ENCODE measurements around the gene IL19. TPM values are rescaled to one million over a fixed set of nuclear protein-coding genes. Genes with fewer than 3 reads are reported as not detected.

IL19 gene
- total RNA-seq, 4 donors from 2014 or later: not detected

- no peak for TF ChIP-seq POLR2A (IDR thresholded peaks at IDR 0.05)
- no peak for TF ChIP-seq CTCF (IDR thresholded peaks at IDR 0.05)
- H3K4me3 ChIP-seq (ENCODE audit: low read depth, poor library complexity, severe bottlenecking): no peak overlapping the region
- DNase-seq (ENCODE audit: low spot score in 2 of 2): peak in 1 of 2 donors; percentile 63
- intact Hi-C loops (cut with DNase I; ENCODE audit: low total_unique reads): no loop called here
- 89 to 94% methylated on average over 5 of the region's 5 CpGs for WGBS, 2 donors
Observed at GRCh38 chr1:206856674-206857464, 86.3 kb downstream of the IL19 start.

GRCh38 chr1:206859082-206859521, 88.5 kb downstream of the IL19 start:
- DNase-seq (ENCODE audit: low spot score in 2 of 2): peak; percentile 22 to 59
- H3K4me3 ChIP-seq (ENCODE audit: low read depth, poor library complexity, severe bottlenecking): no peak overlapping the region
- intact Hi-C loops (cut with DNase I; ENCODE audit: low total_unique reads): no loop called here
- TF ChIP-seq CTCF (IDR thresholded peaks at IDR 0.05) (no peak), POLR2A (IDR thresholded peaks at IDR 0.05) (no peak)
- 40 to 44% methylated on average over 5 of the region's 5 CpGs for WGBS, 2 donors

- intact Hi-C loops (cut with DNase I; ENCODE audit: low total_unique reads): no loop called here
- no peak overlapping the region for H3K4me3 ChIP-seq (ENCODE audit: low read depth, poor library complexity, severe bottlenecking)
- no peak for DNase-seq (ENCODE audit: low spot score in 2 of 2)
- whole genome bisulfite sequencing, 2 donors: 88 to 89% methylated on average over 4 of the region's 4 CpGs
- TF ChIP-seq POLR2A (IDR thresholded peaks at IDR 0.05) (no peak), CTCF (IDR thresholded peaks at IDR 0.05) (no peak)
Observed at GRCh38 chr1:206860165-206860564, 89.6 kb downstream of the IL19 start.

GRCh38 chr1:206863266-206863665, 92.7 kb downstream of the IL19 start:
- WGBS, 2 donors: 34 to 57% methylated on average over 1 of the region's 1 CpG
- no peak overlapping the region for H3K4me3 ChIP-seq (ENCODE audit: low read depth, poor library complexity, severe bottlenecking)
- TF ChIP-seq POLR2A (IDR thresholded peaks at IDR 0.05) (no peak), CTCF (IDR thresholded peaks at IDR 0.05) (no peak)
- peak in 1 of 2 donors; percentile 39 for DNase-seq (ENCODE audit: low spot score in 2 of 2)
- intact Hi-C loops (cut with DNase I; ENCODE audit: low total_unique reads): no loop called here

GRCh38 chr1:206864939-206865671, 94.5 kb downstream of the IL19 start, which contains the start of gene IL20:
IL20 (plus strand) TSS chr1:206865623; CDS start chr1:206865853, 230 bp downstream.
- DNase-seq (ENCODE audit: low spot score in 2 of 2): peak; percentile 78 to 96
- TF ChIP-seq CTCF (IDR thresholded peaks at IDR 0.05): no peak
- no peak for TF ChIP-seq POLR2A (IDR thresholded peaks at IDR 0.05)
- intact Hi-C loops (cut with DNase I; ENCODE audit: low total_unique reads): no loop called here
- no peak within 1 kb of the TSS for H3K4me3 ChIP-seq (ENCODE audit: low read depth, poor library complexity, severe bottlenecking)
- 33% methylated on average over 19 of the region's 19 CpGs for WGBS, 2 donors

All from lower leg skin (tissue), 4 donors.